Fibroblast of upper back skin (primary cell): ENCODE results near the gene CAPZB.
"Not testable (repeated sequence)": the region's sequence is repeated elsewhere in the genome, so short reads cannot be mapped to it uniquely, and the experiment has no call there.

Experiments
- DNase-seq: peaks from one replicate; pipeline ENCODE4 v3.0.0-alpha.2; 2013

CAPZB gene

GRCh38 chr1:19485362-19486187, at the start of gene CAPZB:
Gene CAPZB (minus strand): TSS chr1:19485539. CDS start chr1:19485438, 101 bp downstream.
- peak; percentile 90 for DNase-seq

DNA sequence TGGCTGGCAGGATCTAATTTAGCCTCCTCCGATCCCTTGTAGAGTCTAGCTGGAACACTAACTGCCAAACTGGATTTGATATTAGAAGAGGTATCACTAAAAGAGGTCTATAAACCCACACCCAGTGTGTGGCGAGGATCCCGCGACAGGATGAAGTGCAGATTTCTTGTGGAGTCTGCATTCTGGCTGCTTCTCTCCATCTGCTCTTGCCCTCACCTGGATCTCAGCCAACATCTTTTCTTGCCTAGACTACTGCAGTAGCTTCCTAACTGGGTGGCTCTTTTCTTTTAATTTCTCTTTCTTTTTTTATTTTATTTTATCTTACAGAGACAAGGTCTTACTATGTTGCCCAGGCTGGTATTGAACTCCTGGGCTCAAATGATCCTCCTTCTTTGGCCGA, 48.9 kb upstream of the CAPZB start:
- DNase-seq, result no peak

- no peak for DNase-seq
These were observed 48.3 kb upstream of the CAPZB start for GRCh38 chr1:19533626-19534025.

GRCh38 chr1:19532519-19532918, 47.2 kb upstream of the CAPZB start:
- DNase-seq, result no peak

- DNase-seq, result peak; percentile 8
These were observed 44.3 kb upstream of the CAPZB start for GRCh38 chr1:19529664-19530063.

GRCh38 chr1:19528438-19528837, 43.1 kb upstream of the CAPZB start:
- DNase-seq, result no peak

DNA sequence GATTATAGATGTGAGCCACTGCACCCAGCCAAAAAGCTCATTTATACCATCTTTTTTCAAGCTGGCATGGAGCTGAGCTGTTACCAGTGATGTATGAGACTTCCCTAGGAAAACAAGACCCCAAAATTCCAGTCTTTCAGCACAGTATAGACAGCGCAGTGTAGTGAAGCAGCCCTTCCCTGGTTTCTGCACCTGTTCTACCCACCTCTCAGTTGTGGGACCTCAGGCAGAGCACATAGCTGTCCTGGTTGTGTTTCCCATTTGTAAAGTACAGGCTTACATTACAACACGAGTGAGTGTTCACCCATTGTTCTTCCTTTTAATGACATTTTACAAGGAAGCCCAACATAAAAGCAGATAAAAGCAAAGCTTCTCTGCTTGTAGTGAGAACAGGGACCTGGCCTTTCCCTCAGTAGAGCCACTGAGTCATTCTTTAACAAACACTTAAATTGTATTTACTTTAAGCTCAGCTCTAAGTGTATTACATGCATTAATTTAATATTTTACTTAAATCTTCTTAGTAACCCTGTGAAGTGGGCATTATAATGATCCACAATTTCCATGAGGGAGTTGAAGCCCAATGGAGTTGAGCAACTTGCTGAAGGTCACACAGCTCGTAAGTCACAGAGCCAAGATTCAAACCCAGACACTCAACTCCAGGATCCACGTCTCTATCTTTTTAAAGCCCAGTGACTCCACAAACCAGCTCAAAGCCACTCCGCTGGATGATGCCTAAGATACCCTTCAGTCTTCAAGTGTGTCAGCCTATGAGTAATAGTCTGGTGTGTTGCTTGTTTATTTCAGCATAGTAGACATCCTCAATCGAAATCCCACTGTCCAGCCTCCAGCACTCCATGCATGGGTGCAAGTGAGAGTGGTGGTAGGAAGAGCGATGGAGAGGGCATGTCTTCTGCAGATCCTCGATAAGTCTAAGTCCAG, 40.5 kb upstream of the CAPZB start:
- DNase-seq, result no peak

DNA sequence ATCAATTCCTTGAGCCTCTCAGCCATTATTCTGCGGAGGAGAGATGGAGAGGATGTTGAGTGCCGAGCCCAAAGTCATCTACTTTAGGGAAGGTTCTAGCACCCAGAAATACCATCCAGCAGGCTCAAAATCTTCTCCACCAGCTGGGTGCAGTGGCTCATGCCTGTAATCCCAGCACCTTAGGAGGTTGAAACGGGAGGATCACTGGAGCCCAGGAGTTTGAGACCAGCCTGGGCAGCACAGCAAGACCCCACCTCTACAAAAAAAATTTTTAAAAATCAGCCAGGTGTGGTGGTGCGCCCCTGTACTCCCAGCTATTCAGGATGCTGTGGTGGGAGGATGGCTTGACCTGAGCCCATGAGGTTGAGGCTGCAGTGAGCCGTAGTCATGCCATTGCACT, 39.5 kb upstream of the CAPZB start:
- no peak for DNase-seq

GRCh38 chr1:19522570-19522969, 37.2 kb upstream of the CAPZB start:
- not testable (repeated sequence) for DNase-seq

GRCh38 chr1:19521411-19521810, 36.1 kb upstream of the CAPZB start:
- no peak for DNase-seq

DNA sequence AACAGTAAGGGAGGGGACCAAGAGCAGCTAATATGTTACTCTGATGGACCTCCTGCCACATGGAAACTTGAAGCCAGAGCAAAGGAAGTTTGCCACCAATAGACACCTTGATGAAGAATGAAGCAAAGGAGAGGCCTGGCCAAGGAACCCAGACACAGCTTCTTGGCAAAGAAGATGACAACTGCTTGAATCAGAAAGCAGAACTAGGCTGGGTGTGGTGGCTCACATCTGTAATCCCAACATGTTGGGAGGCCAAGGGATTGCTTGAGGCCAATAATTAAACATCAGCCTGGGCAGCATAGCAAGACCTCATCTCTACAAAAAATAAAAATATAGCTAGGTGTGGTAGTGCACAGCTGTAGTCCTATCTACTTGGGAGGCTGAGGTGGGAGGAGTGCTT, 31.7 kb upstream of the CAPZB start:
- no peak for DNase-seq

DNA sequence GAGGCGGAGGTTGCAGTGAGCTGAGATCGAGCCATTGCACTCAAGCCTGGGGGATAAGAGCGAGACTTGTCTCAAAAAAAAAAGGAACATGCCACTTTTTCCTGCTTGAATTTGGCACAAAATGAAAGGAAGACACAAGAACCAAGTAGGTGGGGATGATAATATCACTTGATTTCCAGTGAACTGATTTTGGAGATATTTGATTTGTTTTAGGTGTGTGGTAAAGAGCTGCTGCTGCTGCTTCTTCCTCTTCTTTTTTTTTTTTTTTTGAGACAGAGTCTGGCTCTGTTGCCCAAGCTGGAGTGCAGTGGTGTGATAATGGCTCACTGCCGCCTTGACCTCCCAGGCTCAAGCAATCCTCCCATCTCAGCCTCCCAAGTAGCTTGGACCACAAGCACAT, 29.9 kb upstream of the CAPZB start:
- no peak for DNase-seq

DNA sequence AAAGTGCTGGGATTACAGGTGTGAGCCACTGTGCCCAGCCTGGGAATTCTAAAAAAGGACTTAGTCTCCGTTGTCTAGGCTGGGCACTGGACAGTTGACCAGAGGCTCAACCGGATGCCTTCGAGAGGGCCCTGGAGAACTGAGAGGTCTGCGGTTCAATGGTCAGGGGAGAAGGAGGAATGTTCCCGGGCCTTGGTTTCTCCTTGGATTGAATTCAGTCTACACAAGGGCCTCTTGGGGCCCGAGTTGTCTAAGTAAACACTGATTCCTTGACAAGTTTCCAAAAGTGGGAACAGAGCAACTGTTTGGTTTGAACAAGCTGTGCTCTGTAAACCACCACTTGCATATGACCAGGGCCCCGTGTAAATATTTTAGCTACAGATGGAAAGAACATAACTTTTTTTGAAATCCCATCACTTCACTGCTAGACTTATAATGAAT, 29.1 kb upstream of the CAPZB start:
- peak; percentile 74 for DNase-seq

DNA sequence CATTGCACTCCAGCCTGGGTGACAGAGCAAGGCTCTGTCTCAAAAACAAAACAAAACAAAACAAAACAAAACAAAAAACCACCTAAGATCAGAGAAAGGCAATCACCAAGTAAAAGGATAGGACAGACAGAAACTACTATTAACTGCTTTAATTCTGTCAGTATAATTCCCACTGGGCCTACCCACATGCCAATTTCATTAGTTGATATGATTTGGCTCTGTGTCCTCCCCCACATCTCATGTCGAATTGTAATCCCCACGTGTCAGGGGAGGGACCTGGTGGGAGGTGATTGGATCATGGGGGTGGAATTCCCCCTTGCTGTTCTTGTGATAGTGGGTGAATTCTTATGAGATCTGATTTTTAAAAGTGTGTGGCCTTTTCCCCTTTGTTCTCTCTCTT, 27.2 kb upstream of the CAPZB start:
- DNase-seq, result peak; percentile 70

- no peak for DNase-seq
These were observed 25.8 kb upstream of the CAPZB start for GRCh38 chr1:19511116-19511515.

- DNase-seq, result not testable (repeated sequence)
These were observed 24.3 kb upstream of the CAPZB start for GRCh38 chr1:19509647-19510046.

DNA sequence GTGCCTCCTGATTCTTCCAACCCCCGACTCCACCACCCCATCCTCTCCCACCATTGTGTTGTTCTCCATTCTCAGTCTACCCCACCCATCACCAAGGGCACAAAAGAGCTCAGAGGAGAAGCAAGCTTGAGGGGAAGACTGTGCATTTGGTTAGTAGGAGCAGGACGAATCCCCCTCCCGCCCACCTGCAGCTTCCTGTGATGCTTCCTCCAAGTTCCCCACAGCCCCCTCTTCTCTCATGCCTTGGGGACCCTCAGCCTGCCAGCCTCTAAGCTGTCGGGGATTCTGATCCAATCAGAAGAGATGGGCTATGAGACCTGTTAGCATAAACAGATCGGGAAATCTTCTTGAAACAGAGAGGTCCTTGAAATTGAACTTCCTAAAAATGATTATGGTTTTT, 22.2 kb upstream of the CAPZB start:
- no peak for DNase-seq

DNA sequence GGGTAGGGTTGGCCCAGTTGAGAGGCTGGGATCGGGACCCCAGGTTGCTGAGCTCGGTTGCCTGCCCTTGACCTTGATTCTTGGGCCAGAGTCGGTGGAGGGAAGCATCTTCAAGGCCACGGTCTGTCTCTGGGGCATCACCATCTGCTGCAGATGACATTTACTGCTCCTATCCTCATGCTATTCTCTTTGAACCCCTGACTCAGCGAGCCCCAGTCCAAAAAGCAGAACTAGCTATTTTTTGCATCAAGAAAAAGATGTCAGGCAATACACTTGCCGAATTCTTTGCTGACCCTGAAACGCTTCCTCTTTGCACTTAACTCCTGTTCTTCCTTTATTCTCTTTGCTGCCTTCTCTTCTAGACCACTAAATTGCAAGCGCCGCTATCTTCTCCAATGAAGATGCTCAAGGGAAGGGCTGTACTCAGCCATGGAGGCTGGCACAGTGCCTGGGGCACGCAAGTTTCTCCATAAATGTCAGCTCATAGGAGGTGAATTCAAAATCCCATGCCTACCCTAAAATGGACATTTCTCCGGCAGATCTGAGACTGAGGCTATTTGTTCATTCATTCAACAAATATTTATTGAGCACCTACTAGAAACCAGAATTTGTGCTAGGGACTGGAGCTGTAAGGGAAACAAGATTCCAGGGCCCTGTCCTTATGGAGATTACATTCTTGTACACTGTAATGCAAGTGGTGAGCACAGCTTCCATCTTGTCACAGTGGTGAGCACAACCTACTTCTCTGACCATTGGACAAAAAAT, 20.5 kb upstream of the CAPZB start:
- DNase-seq, result no peak

GRCh38 chr1:19504796-19505692, 19.7 kb upstream of the CAPZB start:
- DNase-seq, result peak; percentile 69

DNA sequence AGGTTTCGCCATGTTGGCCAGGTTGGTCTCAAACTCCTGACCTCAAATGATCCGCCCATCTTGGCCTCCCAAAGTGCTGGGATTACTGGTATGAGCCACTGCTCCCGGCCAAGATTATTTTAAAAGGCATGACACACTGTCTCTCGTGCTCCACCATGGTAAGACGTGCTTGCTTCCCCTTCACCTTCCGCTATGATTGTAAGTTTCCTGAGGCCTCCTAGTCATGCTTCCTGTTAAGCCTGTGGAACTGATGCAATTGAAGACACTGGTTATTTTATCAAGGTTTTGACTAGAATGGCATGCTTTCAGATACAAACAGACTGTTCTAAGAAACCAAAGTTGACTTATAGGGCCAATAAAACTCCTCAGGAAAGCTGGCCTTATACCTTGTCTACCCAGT, 16.9 kb upstream of the CAPZB start:
- DNase-seq, result not testable (repeated sequence)

DNA sequence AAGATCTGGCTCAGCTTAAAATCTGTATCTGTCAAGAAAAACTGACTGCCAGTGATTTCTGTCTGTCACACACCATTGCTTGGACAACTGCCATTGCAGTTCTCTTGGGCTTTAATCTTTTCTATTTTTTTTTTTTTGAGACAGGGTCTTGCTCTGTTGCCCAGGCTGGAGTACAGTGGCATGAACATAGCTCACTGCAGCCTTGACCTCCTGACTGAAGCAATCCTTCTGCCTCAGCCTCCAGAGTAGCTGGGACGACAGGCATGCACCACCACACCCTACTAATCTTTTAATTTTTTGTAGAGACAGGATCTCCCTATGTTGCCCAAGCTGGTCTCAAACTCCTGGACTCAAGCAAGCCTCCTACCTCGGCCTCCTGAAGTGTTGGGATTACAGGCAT, 14.5 kb upstream of the CAPZB start:
- DNase-seq, result not testable (repeated sequence)

DNA sequence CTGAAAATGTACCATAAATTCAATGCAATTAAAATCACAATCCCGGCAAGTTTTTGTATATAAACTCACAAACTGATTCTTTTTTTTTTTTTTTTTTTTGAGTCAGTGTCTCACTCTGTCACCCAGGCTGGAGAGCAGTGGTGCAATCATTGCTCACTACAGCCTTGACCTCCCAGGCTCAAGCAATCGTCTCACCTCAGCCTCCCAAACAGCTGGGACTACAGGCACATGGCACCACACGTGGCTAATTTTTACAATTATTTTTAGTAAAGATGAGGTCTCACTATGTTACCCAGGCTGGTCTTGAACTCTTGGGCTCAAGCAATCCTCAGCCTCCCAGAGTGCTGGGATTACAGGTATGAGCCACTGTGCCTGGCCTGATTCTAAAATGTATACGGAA, 12.1 kb upstream of the CAPZB start:
- not testable (repeated sequence) for DNase-seq
